GM12878 (cell line): ENCODE measurements around the gene SOCS6.

Experiments
- ATF2 ChIP-seq: IDR thresholded peaks from 2 replicates; pipeline ENCODE4 v1.6.1; 2012; ENCODE audit warnings: low read length, inconsistent platforms
- BMI1 ChIP-seq: fragments of 450-650 bp; IDR thresholded peaks from 2 replicates; pipeline ENCODE4 v1.6.1; 2016; ENCODE audit warnings: mild to moderate bottlenecking, moderate library complexity, borderline replicate concordance
- CBFB ChIP-seq: IDR thresholded peaks from 2 replicates; pipeline ENCODE4 v1.6.1; 2016; ENCODE audit warnings: antibody characterized with exemption, low read depth
- CREB1 ChIP-seq: IDR thresholded peaks from 2 replicates; pipeline ENCODE4 v1.6.1; 2012; ENCODE audit warnings: low read depth, mild to moderate bottlenecking, inconsistent platforms
- CTCF ChIP-seq, 3 experiments: IDR thresholded peaks in 2 of 3; conservative IDR thresholded peaks in 1 of 3; 2 replicates each; pipeline ENCODE4 v1.5.1; 2011; ENCODE audit warnings: low read depth in 3 of 3, low read length in 3 of 3, mild to moderate bottlenecking in 3 of 3, control low read depth in 2 of 3, moderate library complexity in 2 of 3, inconsistent platforms in 1 of 3, mixed read lengths in 1 of 3; ENCODE audit not compliant: control insufficient read depth in 2 of 3, insufficient read depth in 1 of 3; ENCODE audit errors: extremely low read depth in 1 of 3
- EP300 ChIP-seq, 2 experiments: fragments of 150-350 bp in 1 of 2; IDR thresholded peaks; 2 replicates each; pipeline ENCODE4 v1.6.1; 2011 to 2012; ENCODE audit warnings: low read depth in 2 of 2, low read length in 2 of 2, borderline replicate concordance in 1 of 2, improper control_type of control experiment in 1 of 2, inconsistent platforms in 1 of 2; ENCODE audit not compliant: control insufficient read depth in 1 of 2
- ETV6 ChIP-seq, 2 experiments: fragments of 450-650 bp in 1 of 2; IDR thresholded peaks in 1 of 2; conservative IDR thresholded peaks in 1 of 2; 2 replicates each; pipeline ENCODE4 v1.6.1; 2014; ENCODE audit warnings: antibody characterized with exemption in 1 of 2, borderline replicate concordance in 1 of 2, low read depth in 1 of 2, mild to moderate bottlenecking in 1 of 2, moderate library complexity in 1 of 2
- EZH2 ChIP-seq: IDR thresholded peaks from 2 replicates; pipeline ENCODE4 v1.6.1; 2012; ENCODE audit warnings: low read depth, mild to moderate bottlenecking, control low read depth, inconsistent platforms, low read length, borderline replicate concordance; ENCODE audit not compliant: control insufficient read depth
- MAX ChIP-seq: IDR thresholded peaks from 2 replicates; pipeline ENCODE4 v1.6.1; 2012; ENCODE audit warnings: low read depth, low read length, improper control_type of control experiment
- PKNOX1 ChIP-seq: fragments of 450-650 bp; IDR thresholded peaks from 2 replicates; pipeline ENCODE4 v1.6.1; 2016; ENCODE audit warnings: mild to moderate bottlenecking

GRCh38 chr18:70243131-70243929 is 45.5 kb upstream of the SOCS6 start:
- TF ChIP-seq BMI1 (no peak), PKNOX1 (no peak), MAX (no peak), EZH2 (no peak), ATF2 (no peak), EP300 (IDR thresholded peaks at IDR 0.05; ENCODE audit: borderline replicate concordance in 1 of 2, control insufficient read depth in 1 of 2, low read depth in 2 of 2, low read length in 2 of 2) (no peak), CBFB (no peak), CTCF (IDR thresholded peaks at IDR 0.05 in 2 of 3, conservative IDR thresholded peaks at IDR 0.05 in 1 of 3; ENCODE audit: control insufficient read depth in 2 of 3, extremely low read depth in 1 of 3, insufficient read depth in 1 of 3, low read depth in 3 of 3, low read length in 3 of 3) (no peak), ETV6 (conservative IDR thresholded peaks at IDR 0.05 in 1 of 2, IDR thresholded peaks at IDR 0.05 in 1 of 2; ENCODE audit: borderline replicate concordance in 1 of 2, low read depth in 1 of 2) (no peak), CREB1 (no peak)
